SK-N-SH (cell line): ENCODE measurements around the gene NOVA1. TPM values are rescaled to one million over a fixed set of nuclear protein-coding genes. Genes with fewer than 3 reads are reported as not detected.

Experiments used
- CTCF ChIA-PET: fragments of 300-600, 350-600 bp; formaldehyde crosslinking; extraction: SDS; loops from one replicate; lab custom pipeline; 2021; lab: Yijun Ruan, JAX
- POLR2A ChIA-PET: fragments of 350-600 bp; sonication (Branson Sonifier 250); formaldehyde crosslinking; extraction: SDS; loops from one replicate; lab custom pipeline; 2020; ENCODE audit warnings: antibody characterized with exemption, inconsistent platforms; lab: Yijun Ruan, JAX
- DNase-seq: peaks from one replicate; pipeline ENCODE4 v3.0.0; 2012
- H2AFZ ChIP-seq: fragments of 200-600 bp; sonication (generic); 2 replicates; pipeline ENCODE4 v1.8.1; 2016; ENCODE audit warnings: antibody characterized with exemption, mild to moderate bottlenecking, low read depth
- H3F3A ChIP-seq: fragments of 200-600 bp; sonication (generic); replicated peaks from 2 replicates; pipeline ENCODE3; 2016; ENCODE audit warnings: antibody characterized with exemption, mild to moderate bottlenecking; ENCODE audit not compliant: insufficient read depth
- H3K27ac ChIP-seq, 2 experiments: fragments of 200-500 bp in 1 of 2; fragments of 200-600 bp in 1 of 2; sonication (Bioruptor generic) in 1 of 2; sonication (generic), shearing (Covaris generic) in 1 of 2; 2 replicates each; pipeline versions ENCODE4 v1.5.1 to v1.6.1; 2014 to 2016; ENCODE audit warnings: low read depth in 2 of 2, inconsistent platforms in 1 of 2, low read length in 1 of 2, mild to moderate bottlenecking in 1 of 2, mixed read lengths in 1 of 2
- H3K27me3 ChIP-seq: fragments of 200-600 bp; sonication (generic), shearing (Covaris generic); 2 replicates; pipeline ENCODE4 v1.6.1; 2016; ENCODE audit warnings: mixed run types; ENCODE audit not compliant: insufficient read depth
- H3K36me3 ChIP-seq, 2 experiments: fragments of 200-500 bp in 1 of 2; fragments of 200-600 bp in 1 of 2; sonication (Bioruptor generic) in 1 of 2; sonication (generic) in 1 of 2; replicated peaks in 1 of 2; 2 replicates each; pipeline versions ENCODE3 to v1.5.1; 2014 to 2016; ENCODE audit warnings: low read length in 1 of 2, mild to moderate bottlenecking in 1 of 2; ENCODE audit not compliant: insufficient read depth in 2 of 2, control insufficient read depth in 1 of 2
- H3K4me1 ChIP-seq, 2 experiments: fragments of 200-500 bp in 1 of 2; fragments of 200-600 bp in 1 of 2; sonication (Bioruptor generic) in 1 of 2; sonication (generic), shearing (Covaris generic) in 1 of 2; 2 replicates each; pipeline versions ENCODE4 v1.5.1 to v1.6.1; 2014 to 2016; ENCODE audit warnings: low read depth in 1 of 2, low read length in 1 of 2, mixed run types in 1 of 2; ENCODE audit not compliant: insufficient read depth in 2 of 2, control insufficient read depth in 1 of 2
- H3K4me2 ChIP-seq: fragments of 200-600 bp; sonication (generic), shearing (Covaris generic); 2 replicates; pipeline ENCODE4 v1.6.1; 2017; ENCODE audit warnings: mixed run types
- H3K4me3 ChIP-seq, 2 experiments: fragments of 200-500 bp in 1 of 2; fragments of 200-600 bp in 1 of 2; sonication (Bioruptor generic) in 1 of 2; sonication (generic), shearing (Covaris generic) in 1 of 2; 2 replicates each; pipeline versions ENCODE4 v1.5.1 to v1.8.1; 2014 to 2016; ENCODE audit warnings: low read depth in 2 of 2, inconsistent platforms in 1 of 2, low read length in 1 of 2, mild to moderate bottlenecking in 1 of 2, mixed read lengths in 1 of 2, moderate library complexity in 1 of 2
- H3K79me2 ChIP-seq: fragments of 200-600 bp; sonication (generic); 2 replicates; pipeline ENCODE4 v1.8.1; 2017; ENCODE audit warnings: mild to moderate bottlenecking; ENCODE audit not compliant: insufficient read depth
- H3K9ac ChIP-seq: fragments of 200-600 bp; sonication (generic); 2 replicates; pipeline ENCODE4 v1.6.1; 2017; ENCODE audit warnings: mixed run types
- H3K9me2 ChIP-seq: fragments of 200-600 bp; sonication (generic); 2 replicates; pipeline ENCODE4 v1.6.1; 2017; ENCODE audit warnings: mixed run types
- H3K9me3 ChIP-seq: fragments of 200-600 bp; sonication (generic); 2 replicates; pipeline ENCODE4 v1.6.1; 2017; ENCODE audit warnings: mixed run types, mild to moderate bottlenecking, moderate library complexity
- H4K20me1 ChIP-seq: fragments of 200-600 bp; sonication (generic); 2 replicates; pipeline ENCODE4 v1.6.1; 2017; ENCODE audit warnings: mild to moderate bottlenecking, mixed run types; ENCODE audit not compliant: insufficient read depth
- CHD2 ChIP-seq: fragments of 150-350 bp; IDR thresholded peaks from 2 replicates; pipeline ENCODE4 v1.6.1; 2018; ENCODE audit warnings: low read length; ENCODE audit not compliant: partially characterized antibody
- ELF1 ChIP-seq: IDR thresholded peaks from 2 replicates; pipeline ENCODE4 v1.4.0; 2012
- EP300 ChIP-seq, 2 experiments: IDR thresholded peaks; 2 replicates each; pipeline versions ENCODE4 v1.4.0 to v1.6.1; 2012; ENCODE audit warnings: borderline replicate concordance in 1 of 2, low read depth in 1 of 2, low read length in 1 of 2
- EZH2phosphoT487 ChIP-seq: fragments of 200-600 bp; sonication (generic); IDR thresholded peaks from 2 replicates; pipeline ENCODE4 v1.6.1; 2017; ENCODE audit warnings: low read depth, mixed run types, mild to moderate bottlenecking, antibody characterized with exemption, moderate library complexity, borderline replicate concordance
- FOSL2 ChIP-seq: IDR thresholded peaks from 2 replicates; pipeline ENCODE4 v1.4.0; 2012; ENCODE audit warnings: low read depth, mild to moderate bottlenecking, moderate library complexity, borderline replicate concordance
- FOXJ3 ChIP-seq: sonication (generic); formaldehyde crosslinking; IDR thresholded peaks from 2 replicates; pipeline ENCODE4 v1.5.1; 2020; ENCODE audit warnings: mild to moderate bottlenecking, missing genetic modification reagents
- FOXM1 ChIP-seq: IDR thresholded peaks from 2 replicates; pipeline ENCODE4 v1.4.0; 2012; ENCODE audit warnings: low read depth, mild to moderate bottlenecking
- GABPA ChIP-seq: IDR thresholded peaks from 2 replicates; pipeline ENCODE4 v1.4.0; 2012; ENCODE audit warnings: low read depth, mild to moderate bottlenecking
- IRF3 ChIP-seq: fragments of 150-350 bp; IDR thresholded peaks from 2 replicates; pipeline ENCODE4 v1.6.1; 2016; ENCODE audit warnings: mild to moderate bottlenecking, low read depth, low read length
- JUND ChIP-seq: IDR thresholded peaks from 2 replicates; pipeline ENCODE4 v1.4.0; 2012
- MXI1 ChIP-seq: IDR thresholded peaks from 2 replicates; pipeline ENCODE4 v1.6.1; 2012; ENCODE audit warnings: mild to moderate bottlenecking, low read depth, low read length, improper control_type of control experiment
- NFIC ChIP-seq: IDR thresholded peaks from 2 replicates; pipeline ENCODE4 v1.4.0; 2012; ENCODE audit warnings: borderline replicate concordance
- PBX3 ChIP-seq: IDR thresholded peaks from 2 replicates; pipeline ENCODE4; 2012
- RAD21 ChIP-seq: IDR thresholded peaks from 2 replicates; pipeline ENCODE4 v1.6.1; 2012; ENCODE audit warnings: mild to moderate bottlenecking, low read length
- RCOR1 ChIP-seq: fragments of 150-350 bp; IDR thresholded peaks from 2 replicates; pipeline ENCODE4 v1.6.1; 2017; ENCODE audit warnings: antibody characterized with exemption, low read length
- REST ChIP-seq: IDR thresholded peaks from 2 replicates; pipeline ENCODE4 v1.6.1; 2012; ENCODE audit warnings: mild to moderate bottlenecking, low read depth, low read length, moderate library complexity
- RFX5 ChIP-seq: IDR thresholded peaks from 2 replicates; pipeline ENCODE4 v1.6.1; 2012; ENCODE audit warnings: mild to moderate bottlenecking, improper control_type of control experiment, low read length
- TCF12 ChIP-seq: IDR thresholded peaks from 2 replicates; pipeline ENCODE4 v1.4.0; 2012
- TEAD4 ChIP-seq: IDR thresholded peaks from 2 replicates; pipeline ENCODE4 v1.4.0; 2012; ENCODE audit warnings: mild to moderate bottlenecking, borderline replicate concordance; ENCODE audit not compliant: insufficient read depth
- USF2 ChIP-seq: fragments of 150-350 bp; IDR thresholded peaks from 2 replicates; pipeline ENCODE4 v1.6.1; 2017; ENCODE audit warnings: antibody characterized with exemption, low read length, low read depth, borderline replicate concordance
- WGBS: methylation state at CpG from one replicate; pipeline ENCODE4 v1.1.6; 2017; ENCODE audit warnings: low lambda C conversion rate; 5-methylcytosine and 5-hydroxymethylcytosine counted together
- polyA plus RNA-seq, 3 experiments: library from polyadenylated mRNA; depleted of rRNA; stranded (reverse); fragments of >200 nt; gene quantifications; 2 replicates each; pipeline ENCODE4 v1.2.3, GENCODE V29; 2012

Gene NOVA1
- polyA plus RNA-seq, 1 of the 3 experiments (the other 2 are of a cell fraction): 0.44 TPM

GRCh38 chr14:26595926-26596542, 1.8 kb downstream of the NOVA1 start:
- H3K27me3 ChIP-seq: peaks cover 15% of the 10 kb centered on the region; the same call in 1 of the 2 replicates
- no peaks in the 10 kb centered on the region for H3K79me2 ChIP-seq
- WGBS: 51% methylated on average over 8 of the region's 8 CpGs
- H4K20me1 ChIP-seq: no peaks in the 10 kb centered on the region
- DNase-seq: no peak
- peak overlapping the region; percentile 62 to 72 for H3K4me3 ChIP-seq
- ChIA-PET POLR2A (no interaction called here), CTCF (interaction anchor here (0.8 kb wide), 1 partner anchor 48 kb away, joined by 3 read pairs; no protein-coding TSS in a partner anchor)
- H3K9me2 ChIP-seq: no peaks in the 10 kb centered on the region
- no peak for TF ChIP-seq CHD2
- no peak for TF ChIP-seq EZH2phosphoT487
- no peak for TF ChIP-seq TCF12
- H3F3A ChIP-seq: no peaks in the 10 kb centered on the region
- H3K9me3 ChIP-seq: no peaks in the 10 kb centered on the region
- H3K36me3 ChIP-seq: no peaks in the 10 kb centered on the region
- no peak overlapping the region for H3K9ac ChIP-seq
- no peak overlapping the region for H2AFZ ChIP-seq
- H3K4me1 ChIP-seq: no peaks in the 10 kb centered on the region; a peak in 2 of 4 replicates
- no peak overlapping the region for H3K27ac ChIP-seq
- peak overlapping the region; percentile 93 for H3K4me2 ChIP-seq

GRCh38 chr14:26594756-26595545, 2.9 kb downstream of the NOVA1 start:
- peaks cover 15% of the 10 kb centered on the region; the same call in 1 of the 2 replicates for H3K27me3 ChIP-seq
- no peaks in the 10 kb centered on the region for H3K79me2 ChIP-seq
- no peak overlapping the region for H2AFZ ChIP-seq
- no peaks in the 10 kb centered on the region for H3K9me3 ChIP-seq
- no peak overlapping the region for H3K27ac ChIP-seq
- H3K9me2 ChIP-seq: no peaks in the 10 kb centered on the region
- CTCF ChIA-PET: interaction anchor here (0.7 to 0.8 kb wide), 2 partner anchors 50 to 175 kb away, joined by 3 read pairs; no protein-coding TSS in a partner anchor
- no peaks in the 10 kb centered on the region for H4K20me1 ChIP-seq
- no peaks in the 10 kb centered on the region for H3K36me3 ChIP-seq
- H3F3A ChIP-seq: no peaks in the 10 kb centered on the region
- no peak overlapping the region for H3K4me2 ChIP-seq
- H3K9ac ChIP-seq: no peak overlapping the region
- no peak for DNase-seq
- H3K4me1 ChIP-seq: no peaks in the 10 kb centered on the region; a peak in 2 of 4 replicates
- 80% methylated on average over 2 of the region's 2 CpGs for WGBS
- TF ChIP-seq FOXM1: no peak
- TF ChIP-seq FOXJ3 (CRISPR knock-in tag): no peak
- TF ChIP-seq EP300 (IDR thresholded peaks at IDR 0.05; ENCODE audit: borderline replicate concordance in 1 of 2, low read depth in 1 of 2, low read length in 1 of 2): no peak
- TF ChIP-seq TEAD4: no peak
- no peak for TF ChIP-seq NFIC
- no peak for TF ChIP-seq USF2
- TF ChIP-seq ELF1: no peak
- TF ChIP-seq MXI1: no peak
- TF ChIP-seq JUND: no peak
- TF ChIP-seq TCF12: no peak
- no peak for TF ChIP-seq GABPA
- TF ChIP-seq RCOR1: no peak
- TF ChIP-seq CHD2: no peak
- no peak for TF ChIP-seq RAD21
- TF ChIP-seq RFX5: no peak
- TF ChIP-seq FOSL2: no peak
- no peak for TF ChIP-seq PBX3
- no peak for TF ChIP-seq IRF3
- TF ChIP-seq EZH2phosphoT487: no peak
- TF ChIP-seq REST: no peak
- TF ChIP-seq, all 33 proteins: peak for 0
- POLR2A ChIA-PET: no interaction called here
- no peak overlapping the region for H3K4me3 ChIP-seq
